CD4-positive, alpha-beta T cell treated with Interleukin-4 for 4 hours (primary cell): ENCODE measurements around the gene USP53.
"Not testable (repeated sequence)": the region's sequence is repeated elsewhere in the genome, so short reads cannot be mapped to it uniquely, and the experiment has no call there.

ENCODE experiments used
- DNase-seq: peaks from one replicate; pipeline ENCODE4 v3.0.0-alpha.2; 2020

USP53 gene

DNA sequence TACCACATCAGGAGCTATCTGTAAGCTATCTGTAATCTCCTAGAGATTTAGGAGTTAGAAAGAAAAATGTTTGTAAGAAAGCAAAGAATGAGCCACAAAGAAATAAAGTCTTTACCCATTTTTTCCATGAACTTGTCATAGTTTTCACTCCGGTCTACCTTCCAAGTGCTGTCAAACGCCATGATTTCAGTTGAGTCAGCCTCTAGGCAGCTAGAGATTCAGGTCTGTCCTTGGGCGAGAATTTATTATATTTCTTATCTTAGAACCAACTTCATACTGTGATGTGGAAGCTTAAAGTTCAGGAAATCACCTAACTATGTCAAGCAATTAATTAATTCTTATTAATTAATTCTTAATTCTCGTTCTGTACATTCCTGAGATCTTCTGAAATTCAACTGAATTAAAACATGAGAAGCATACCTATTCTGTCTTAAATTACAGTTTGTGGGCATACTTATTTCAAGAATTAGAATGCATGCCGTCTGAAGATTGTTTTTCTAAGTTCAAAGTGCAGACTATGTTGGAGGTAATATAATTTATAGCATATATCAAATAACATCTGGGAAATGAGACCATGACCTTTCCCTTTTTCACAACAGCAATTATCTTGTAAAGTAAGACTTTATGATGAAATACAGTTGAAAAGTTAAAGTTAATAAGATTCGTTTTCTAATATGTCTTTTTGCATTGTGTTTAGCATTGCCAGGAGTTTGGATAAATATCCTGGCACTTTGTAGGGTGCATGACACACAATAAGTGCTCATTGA, 109.6 kb downstream of the USP53 start, which contains the start of gene FABP2:
TSS of gene FABP2 (minus strand) at position 218 of the 767 bp plus-strand sequence. CDS start at position 182, 36 bp downstream.
- no peak for DNase-seq

- no peak for DNase-seq
Observed at GRCh38 chr4:119328695-119329094, 116.2 kb downstream of the USP53 start.

GRCh38 chr4:119329835-119330620, 117.5 kb downstream of the USP53 start:
- no peak for DNase-seq

DNA sequence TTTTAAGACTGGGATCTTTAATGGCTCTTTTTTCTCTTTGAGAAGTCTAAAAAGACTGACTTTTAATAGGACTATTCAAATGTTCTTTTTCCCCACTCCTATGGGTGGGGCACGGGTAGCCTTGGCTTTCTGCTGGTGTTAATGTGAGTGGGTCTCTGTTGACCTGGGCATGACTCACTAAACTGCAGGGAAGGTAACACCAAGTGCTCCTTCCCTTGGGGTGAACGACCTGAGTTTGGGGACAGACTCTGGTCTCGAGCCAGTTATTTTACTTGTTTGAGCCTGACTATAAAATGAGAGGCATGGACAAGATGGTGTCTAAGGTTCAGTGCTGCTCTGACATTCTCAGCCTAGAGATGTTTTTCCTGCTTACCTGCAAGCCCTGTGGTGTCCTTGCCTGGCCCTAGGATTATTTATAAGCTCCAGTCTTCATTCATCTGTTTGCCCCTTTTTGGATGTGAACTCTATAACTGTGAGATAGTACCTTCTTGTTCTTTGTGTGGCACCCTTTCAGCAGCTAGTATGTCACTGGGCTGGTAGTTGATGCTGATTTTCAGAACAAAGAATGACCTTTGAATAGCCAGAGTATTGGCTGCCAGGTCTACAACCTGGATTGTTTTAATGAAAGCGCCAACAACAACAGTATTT, 123.9 kb downstream of the USP53 start:
- DNase-seq = not testable (repeated sequence)

GRCh38 chr4:119337010-119337409, 124.5 kb downstream of the USP53 start:
- DNase-seq = no peak

GRCh38 chr4:119339895-119340294, 127.4 kb downstream of the USP53 start:
- DNase-seq = not testable (repeated sequence)

DNA sequence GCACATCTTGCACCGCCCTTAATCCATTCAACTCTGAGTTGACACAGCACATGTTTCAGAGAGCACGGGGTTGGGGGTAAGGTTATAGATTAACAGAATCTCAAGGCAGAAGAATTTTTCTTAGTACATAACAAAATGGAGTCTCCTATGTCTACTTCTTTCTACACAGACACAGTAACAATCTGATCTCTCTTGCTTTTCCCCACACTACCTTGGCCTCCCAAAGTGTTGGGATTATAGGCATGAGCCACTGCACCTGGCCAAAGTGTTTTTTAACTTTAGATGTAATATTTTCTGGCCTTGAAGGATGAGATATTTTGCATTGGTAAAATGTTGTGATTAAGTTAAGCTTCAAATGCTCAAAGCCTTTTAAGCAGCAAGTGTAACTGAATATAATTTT, 130.8 kb downstream of the USP53 start:
- not testable (repeated sequence) for DNase-seq
